ENCODE measurements around the gene CDK3.

Gene CDK3

GRCh38 chr17:75987041-75987440 is 13.6 kb upstream of the CDK3 start:
- no peak for DNase-seq (ENCODE audit: low read depth in 2 of 2, low spot score in 1 of 2)

GRCh38 chr17:75991396-75991795 is 9.3 kb upstream of the CDK3 start:
- DNase-seq (ENCODE audit: low read depth in 2 of 2, low spot score in 1 of 2), result no peak

GRCh38 chr17:75994802-75995370 is 5.8 kb upstream of the CDK3 start:
- DNase-seq (ENCODE audit: low read depth in 2 of 2, low spot score in 1 of 2), result no peak

- DNase-seq (ENCODE audit: low read depth in 2 of 2, low spot score in 1 of 2), result no peak
These were observed 5.2 kb upstream of the CDK3 start for GRCh38 chr17:75995385-75995925.

GRCh38 chr17:75996665-75997590 is 3.7 kb upstream of the CDK3 start:
- DNase-seq (ENCODE audit: low read depth in 2 of 2, low spot score in 1 of 2), result no peak

- DNase-seq (ENCODE audit: low read depth in 2 of 2, low spot score in 1 of 2), result no peak
These were observed 2.3 kb upstream of the CDK3 start for GRCh38 chr17:75998327-75998795.

- DNase-seq (ENCODE audit: low read depth in 2 of 2, low spot score in 1 of 2), result peak in 1 of 2 donors; percentile 36
These were observed 470 bp upstream of the CDK3 start for GRCh38 chr17:76000016-76000754.

GRCh38 chr17:76002100-76002499 is 1.4 kb downstream of the CDK3 start:
- no peak for DNase-seq (ENCODE audit: low read depth in 2 of 2, low spot score in 1 of 2)

- DNase-seq (ENCODE audit: low read depth in 2 of 2, low spot score in 1 of 2), result no peak
These were observed 3.3 kb downstream of the CDK3 start for GRCh38 chr17:76003915-76004314.

GRCh38 chr17:76004750-76005262 is 4.2 kb downstream of the CDK3 start:
- no peak for DNase-seq (ENCODE audit: low read depth in 2 of 2, low spot score in 1 of 2)

GRCh38 chr17:76005263-76006149 is 4.9 kb downstream of the CDK3 start:
- peak; percentile 39 to 74 for DNase-seq (ENCODE audit: low read depth in 2 of 2, low spot score in 1 of 2)

GRCh38 chr17:76007131-76007849 is 6.6 kb downstream of the CDK3 start:
- no peak for DNase-seq (ENCODE audit: low read depth in 2 of 2, low spot score in 1 of 2)

- no peak for DNase-seq (ENCODE audit: low read depth in 2 of 2, low spot score in 1 of 2)
These were observed 7.2 kb downstream of the CDK3 start for GRCh38 chr17:76007850-76008165.

GRCh38 chr17:76008208-76008607 is 7.6 kb downstream of the CDK3 start:
- DNase-seq (ENCODE audit: low read depth in 2 of 2, low spot score in 1 of 2), result no peak

- DNase-seq (ENCODE audit: low read depth in 2 of 2, low spot score in 1 of 2), result no peak
These were observed 8.2 kb downstream of the CDK3 start for GRCh38 chr17:76008630-76009425.

- no peak for DNase-seq (ENCODE audit: low read depth in 2 of 2, low spot score in 1 of 2)
These were observed 8.8 kb downstream of the CDK3 start for GRCh38 chr17:76009447-76009846.

GRCh38 chr17:76009969-76010661 is 9.5 kb downstream of the CDK3 start:
- no peak for DNase-seq (ENCODE audit: low read depth in 2 of 2, low spot score in 1 of 2)

GRCh38 chr17:76011951-76012350 is 11.3 kb downstream of the CDK3 start:
- no peak for DNase-seq (ENCODE audit: low read depth in 2 of 2, low spot score in 1 of 2)

Data from stimulated activated CD8-positive, alpha-beta memory T cell treated with anti-CD3 and anti-CD28 coated beads, Interleukin-4, amount 100 ng/mL, for 4 hours (primary cell).